HG02678 (cell line): ENCODE results near the gene NUTM2B.
A peak's percentile ranks its signal among the peaks of the same experiment; 100 is the strongest.
"Not testable (repeated sequence)": the region's sequence is repeated elsewhere in the genome, so short reads cannot be mapped to it uniquely, and the experiment has no call there.

Source experiments
- ATAC-seq: cut with Tn5 transposase; IDR thresholded peaks from one replicate; pipeline ENCODE4 v1.9.1; 2021; ENCODE audit warnings: mild to moderate bottlenecking, moderate library complexity; ENCODE audit not compliant: unreplicated experiment

The NUTM2B gene, protein sequence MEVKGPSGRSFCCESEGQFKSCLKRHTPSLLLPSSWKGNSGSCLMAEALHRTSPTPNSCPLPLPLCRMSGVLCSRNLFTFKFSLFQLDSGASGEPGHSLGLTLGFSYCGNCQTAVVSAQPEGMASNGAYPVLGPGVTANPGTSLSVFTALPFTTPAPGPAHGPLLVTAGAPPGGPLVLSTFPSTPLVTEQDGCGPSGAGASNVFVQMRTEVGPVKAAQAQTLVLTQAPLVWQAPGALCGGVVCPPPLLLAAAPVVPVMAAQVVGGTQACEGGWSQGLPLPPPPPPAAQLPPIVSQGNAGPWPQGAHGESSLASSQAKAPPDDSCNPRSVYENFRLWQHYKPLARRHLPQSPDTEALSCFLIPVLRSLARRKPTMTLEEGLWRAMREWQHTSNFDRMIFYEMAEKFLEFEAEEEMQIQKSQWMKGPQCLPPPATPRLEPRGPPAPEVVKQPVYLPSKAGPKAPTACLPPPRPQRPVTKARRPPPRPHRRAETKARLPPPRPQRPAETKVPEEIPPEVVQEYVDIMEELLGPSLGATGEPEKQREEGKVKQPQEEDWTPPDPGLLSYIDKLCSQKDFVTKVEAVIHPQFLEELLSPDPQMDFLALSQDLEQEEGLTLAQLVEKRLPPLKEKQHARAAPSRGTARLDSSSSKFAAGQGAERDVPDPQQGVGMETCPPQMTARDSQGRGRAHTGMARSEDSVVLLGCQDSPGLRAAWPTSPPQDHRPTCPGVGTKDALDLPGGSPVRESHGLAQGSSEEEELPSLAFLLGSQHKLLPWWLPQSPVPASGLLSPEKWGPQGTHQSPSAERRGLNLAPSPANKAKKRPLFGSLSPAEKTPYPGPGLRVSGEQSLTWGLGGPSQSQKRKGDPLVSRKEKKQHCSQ

DNA sequence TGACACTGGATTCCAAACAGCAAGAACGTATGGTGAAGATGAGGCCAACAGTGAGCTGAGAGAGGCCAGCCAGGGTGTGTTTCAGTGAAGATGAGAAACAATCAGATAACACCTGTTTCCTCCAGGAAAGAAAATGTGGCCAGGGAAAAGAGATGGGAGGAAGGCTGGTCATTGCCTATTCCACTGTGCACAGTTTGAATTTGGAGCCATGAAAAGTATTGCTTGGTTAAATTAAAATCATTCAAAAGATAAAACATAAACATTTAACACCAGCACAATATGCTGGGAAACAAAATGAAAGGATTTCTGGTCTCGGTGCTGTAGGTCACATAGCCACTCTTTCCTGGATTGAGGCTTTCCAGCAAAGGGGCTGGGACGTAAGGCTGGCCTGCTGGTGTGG is at the start of gene NUTM2B:
Gene NUTM2B, plus strand, starts transcription at position 301 of the 400 bp plus-strand sequence. CDS start 383 bp downstream, outside the sequence.
- not testable (repeated sequence) for ATAC-seq

DNA sequence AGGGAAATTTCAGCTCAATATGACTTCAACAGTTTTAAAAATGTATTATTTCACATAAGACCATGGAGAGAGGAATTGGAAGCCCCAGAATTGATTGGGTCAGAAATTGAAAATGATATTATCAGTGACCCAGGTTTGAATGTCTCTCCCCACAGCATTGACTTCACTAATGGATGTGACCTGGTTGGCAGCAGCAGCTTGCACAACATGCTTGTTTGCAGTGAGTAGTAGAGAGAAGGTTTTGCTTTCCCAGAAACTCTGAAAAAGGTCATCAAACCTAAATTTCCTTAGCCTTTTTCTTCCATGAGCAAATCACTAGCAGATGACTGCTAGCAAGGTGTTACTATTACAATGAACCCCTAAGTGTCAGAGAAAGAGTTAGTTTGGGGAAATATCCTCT is 39.7 kb upstream of the NUTM2B start:
- not testable (repeated sequence) for ATAC-seq

DNA sequence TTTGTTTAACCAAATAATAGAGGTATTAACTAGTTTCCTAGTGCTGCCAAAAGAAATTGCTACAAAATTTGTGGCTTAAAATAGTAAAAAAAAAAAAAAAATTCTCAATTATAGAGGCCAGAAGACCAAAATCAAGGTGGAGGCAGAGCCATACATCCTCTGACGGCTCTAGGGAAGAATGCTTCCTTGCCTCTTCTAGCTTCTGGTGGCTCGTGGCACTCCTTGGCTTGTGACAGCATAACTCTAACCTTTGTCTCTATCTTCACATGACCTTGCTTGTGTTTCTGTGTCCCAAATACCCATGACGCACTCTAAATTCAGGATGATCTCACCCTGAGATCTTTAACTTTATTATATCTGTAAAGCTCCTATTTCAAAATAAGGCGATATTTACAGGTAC is 38.3 kb upstream of the NUTM2B start:
- ATAC-seq, result not testable (repeated sequence)

DNA sequence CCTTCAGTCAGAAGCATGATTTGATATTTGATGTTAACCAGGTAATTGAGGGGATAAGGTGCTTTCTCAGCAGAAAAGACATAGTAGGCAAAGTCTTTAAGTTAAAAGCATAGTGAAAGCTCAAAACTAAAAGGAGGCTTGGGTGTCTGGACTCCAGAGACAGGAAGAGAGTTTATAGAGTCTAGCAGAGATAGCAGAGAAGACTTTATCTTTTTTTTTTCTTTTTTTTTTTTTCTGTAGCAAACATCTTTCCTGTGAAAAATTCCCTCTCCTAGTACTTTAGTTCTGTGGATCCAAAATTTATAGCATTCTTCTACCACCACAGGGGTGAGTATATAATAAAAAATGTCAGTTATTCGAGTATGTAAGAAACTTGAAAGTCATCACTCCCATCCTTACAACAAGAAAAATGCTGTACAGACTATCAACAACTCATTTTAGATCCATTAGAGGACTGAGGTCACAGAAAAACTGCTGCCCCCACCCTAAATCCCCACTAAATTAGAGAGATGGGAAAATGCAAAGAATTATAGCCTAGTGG is 33.7 kb upstream of the NUTM2B start:
- ATAC-seq, result not testable (repeated sequence)

DNA sequence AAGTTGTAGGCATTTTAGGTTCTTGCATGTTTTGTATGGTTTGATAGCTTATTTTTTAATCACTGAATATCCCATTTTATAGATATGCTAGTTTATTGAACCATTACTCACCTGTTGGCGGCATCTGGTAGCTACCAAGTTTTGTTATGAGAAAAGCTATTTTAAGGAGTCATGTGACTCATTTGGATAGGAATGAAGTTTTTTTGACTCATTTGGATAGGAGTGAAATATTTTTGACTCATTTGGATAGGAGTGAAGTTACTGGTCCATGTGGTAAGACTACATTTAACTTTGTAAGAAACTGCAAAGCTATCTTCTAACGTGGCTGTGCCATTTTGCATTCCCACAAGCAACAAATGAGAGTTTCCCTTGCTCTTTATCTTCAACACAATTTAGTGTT is 28.1 kb upstream of the NUTM2B start:
- ATAC-seq, result not testable (repeated sequence)

DNA sequence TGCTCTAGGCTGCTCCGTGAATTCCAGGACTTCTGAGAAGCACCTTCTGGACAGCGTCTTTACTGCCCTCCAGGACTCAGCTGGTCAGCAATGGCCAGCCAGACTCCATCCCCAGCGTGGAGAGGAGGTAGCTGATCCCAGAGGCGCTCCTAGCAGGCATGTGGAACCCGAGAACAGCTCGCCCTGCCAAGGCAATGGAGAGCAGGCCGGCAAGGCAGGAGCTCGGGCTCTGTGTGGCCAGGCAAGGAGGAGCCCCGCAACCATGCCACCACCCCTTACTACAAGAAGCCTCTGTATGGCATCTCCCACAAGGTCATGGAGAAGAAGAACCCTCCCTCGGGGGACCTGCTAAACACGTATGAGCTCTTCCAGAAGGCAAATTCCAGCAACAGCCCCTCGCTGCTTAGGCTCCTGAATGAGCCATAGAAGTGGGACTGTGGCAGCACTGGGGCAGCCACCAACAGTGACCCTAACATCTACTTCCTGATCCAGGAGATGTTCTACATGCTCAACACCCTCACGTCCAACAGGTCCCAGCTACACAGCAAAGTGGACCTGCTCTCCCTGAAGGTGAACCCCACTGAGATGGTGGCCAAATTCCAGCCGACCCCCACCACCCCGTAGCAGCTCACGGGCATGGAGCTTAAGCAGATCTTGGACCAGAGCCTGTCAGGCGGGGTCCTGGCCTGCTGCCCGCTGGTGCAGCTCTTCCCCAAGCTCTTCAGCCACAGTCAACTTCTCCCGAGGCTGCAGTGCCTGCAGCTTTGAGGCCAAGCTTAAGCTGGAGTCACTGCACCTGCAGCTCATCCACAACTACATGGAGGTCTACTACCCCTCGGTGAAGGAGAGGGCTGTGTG is 19.8 kb upstream of the NUTM2B start:
- ATAC-seq, result not testable (repeated sequence)

DNA sequence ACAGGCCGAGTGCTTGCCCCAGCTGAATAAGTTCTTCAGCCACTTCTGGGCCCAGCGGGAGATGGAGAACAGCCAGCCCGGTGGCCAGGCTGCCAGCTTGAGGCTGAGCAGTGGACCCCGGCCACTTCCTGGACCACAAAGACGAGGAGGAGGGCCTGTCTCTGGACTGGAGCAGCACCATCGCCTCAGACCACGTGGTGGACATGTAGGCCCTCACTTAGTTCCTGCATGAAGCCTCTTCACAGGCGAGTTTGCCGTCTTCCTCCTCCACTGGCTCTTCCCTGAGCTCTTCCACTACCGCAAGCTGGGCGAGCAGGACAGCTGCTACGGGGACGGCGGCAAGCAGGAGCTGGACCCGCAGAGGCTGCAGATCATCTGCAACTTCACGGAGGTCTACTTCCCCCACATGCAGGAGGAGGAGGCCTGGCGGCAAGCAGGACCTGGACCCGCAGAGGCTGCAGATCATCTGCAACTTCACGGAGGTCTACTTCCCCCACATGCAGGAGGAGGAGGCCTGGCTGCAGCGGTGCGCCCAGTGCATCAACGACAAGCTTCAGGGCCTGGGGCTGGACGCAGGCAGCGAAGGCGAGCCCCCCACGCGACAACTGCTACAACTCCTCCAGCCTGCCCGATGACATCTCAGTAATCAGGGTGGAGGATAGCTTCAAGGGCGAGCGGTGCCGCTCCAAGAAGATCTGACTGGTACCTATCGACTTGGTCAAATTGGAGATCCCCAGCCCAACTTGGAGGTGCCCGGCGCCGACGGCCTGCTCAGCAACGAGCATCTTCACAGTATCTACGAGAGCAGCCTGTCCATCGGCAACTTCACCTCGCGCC is 18.9 kb upstream of the NUTM2B start:
- ATAC-seq, result not testable (repeated sequence)

DNA sequence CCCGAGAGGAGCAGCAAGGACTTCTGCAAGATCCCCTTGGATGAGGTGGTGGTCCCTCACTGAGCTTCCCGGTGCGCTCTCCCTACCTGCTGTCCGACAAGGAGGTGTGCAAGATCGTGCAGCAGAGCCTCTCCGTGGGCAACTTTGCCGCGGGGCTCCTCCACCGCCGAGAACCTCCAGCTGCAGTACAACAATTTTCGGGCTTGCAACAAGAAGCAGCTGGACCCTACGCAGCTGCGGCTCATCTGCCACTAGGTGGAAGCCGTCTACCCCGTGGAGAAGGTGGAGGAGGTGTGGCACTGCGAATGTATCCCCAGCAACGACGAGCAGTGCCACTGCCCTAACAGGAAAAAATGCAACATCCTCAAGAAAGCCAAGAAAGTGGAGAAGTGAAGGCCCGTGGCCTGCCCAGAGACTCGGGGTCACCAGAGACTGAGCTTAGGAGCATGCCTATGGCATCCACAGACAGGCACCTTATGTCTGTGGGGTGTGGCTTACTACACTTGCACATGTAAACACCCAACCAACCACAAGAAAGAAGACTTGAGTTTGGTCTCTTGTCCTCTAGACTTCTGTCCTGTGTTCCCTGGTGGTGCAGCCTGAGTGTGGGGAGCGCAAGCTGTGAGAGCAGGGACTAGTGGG is 17.9 kb upstream of the NUTM2B start:
- peak; percentile 99 for ATAC-seq

DNA sequence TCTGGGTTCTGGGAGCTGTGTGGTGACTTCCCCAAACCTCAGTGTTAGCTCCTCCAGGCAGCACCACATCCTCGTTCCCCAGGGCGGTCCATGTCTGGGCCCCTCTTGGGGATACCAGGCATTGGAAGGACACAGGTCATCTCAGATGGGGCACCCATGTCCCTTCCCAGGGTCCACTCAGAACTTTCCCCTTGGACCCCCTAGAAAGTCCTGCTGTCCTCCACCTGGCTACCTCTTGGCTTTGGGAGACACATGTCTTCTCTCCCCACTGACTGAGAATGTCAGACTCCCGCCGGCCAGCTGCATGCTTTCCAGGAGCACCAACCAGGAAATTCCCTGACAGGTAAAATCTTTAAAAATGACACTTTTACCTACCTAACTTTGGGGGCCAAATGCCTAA is 16.4 kb upstream of the NUTM2B start:
- ATAC-seq, result not testable (repeated sequence)

DNA sequence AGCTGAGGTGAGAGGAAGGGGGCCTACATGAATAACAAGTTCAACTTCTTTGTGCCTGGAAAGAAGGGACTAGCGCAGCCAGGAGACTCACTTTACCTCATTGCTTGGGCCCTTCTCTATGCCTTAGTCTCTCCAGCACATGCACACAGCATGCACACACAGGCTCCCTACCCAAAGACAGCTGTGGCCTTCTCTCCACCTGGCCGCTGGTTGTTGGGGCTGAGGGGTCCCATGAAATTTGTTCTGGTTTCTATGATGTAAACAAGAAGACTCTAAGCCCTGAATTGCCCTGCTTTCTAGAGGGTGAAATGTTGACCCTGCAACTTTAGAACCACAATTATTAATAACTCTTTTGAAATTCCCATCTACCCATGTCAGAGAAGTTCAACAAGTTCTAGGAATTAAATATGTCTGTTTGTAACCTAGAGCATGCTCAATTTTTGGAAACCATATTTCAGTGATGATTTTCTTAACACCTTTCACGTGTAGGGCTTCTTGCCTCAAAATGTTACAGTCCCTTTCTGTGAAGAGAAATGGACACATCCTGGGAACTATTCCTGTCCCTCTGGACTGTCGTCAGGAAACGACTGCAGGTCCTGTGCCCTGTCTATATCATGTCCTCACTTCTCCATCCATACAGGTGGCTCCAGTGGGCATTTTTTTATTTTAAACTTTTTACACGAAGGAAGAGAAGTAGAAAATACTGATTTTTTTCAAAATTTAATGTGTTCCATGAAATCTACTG is 15.4 kb upstream of the NUTM2B start:
- ATAC-seq, result not testable (repeated sequence)

DNA sequence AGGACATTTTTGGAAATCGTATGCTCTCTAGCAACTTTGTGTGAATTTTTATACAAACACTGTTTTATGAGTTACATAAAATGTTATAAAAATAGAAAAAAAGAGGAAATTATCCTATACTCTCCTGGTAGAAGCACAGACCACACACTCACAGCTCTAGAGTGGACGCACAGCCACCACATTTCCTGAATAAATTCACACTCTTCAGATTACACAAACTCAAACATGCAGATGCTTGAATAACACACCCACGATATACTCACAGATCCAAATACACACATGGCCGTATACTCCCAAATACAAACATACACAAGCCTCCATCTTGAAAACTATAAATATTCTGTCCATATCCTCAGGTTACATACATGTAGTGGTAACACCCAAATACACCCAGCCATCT is 14.2 kb upstream of the NUTM2B start:
- ATAC-seq, result not testable (repeated sequence)

DNA sequence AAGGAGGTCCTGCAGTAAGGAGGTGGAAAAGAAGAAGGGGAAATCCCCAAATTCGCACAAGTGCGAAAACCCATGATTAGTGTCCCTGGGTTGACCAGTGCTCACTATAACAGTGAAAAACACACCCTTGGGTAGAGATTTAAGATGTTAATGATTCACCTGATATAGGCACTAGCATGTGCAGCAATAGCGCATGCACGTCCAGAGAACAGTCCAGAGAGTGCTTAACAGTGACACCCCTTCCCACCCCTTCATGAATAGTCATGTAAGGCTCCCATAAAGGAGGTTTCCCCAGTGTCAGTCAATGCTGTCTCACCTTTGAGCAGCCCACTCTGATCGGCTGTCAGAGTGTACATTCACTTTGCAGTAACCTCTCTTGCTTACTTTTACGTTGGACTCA is 6.4 kb upstream of the NUTM2B start:
- not testable (repeated sequence) for ATAC-seq

DNA sequence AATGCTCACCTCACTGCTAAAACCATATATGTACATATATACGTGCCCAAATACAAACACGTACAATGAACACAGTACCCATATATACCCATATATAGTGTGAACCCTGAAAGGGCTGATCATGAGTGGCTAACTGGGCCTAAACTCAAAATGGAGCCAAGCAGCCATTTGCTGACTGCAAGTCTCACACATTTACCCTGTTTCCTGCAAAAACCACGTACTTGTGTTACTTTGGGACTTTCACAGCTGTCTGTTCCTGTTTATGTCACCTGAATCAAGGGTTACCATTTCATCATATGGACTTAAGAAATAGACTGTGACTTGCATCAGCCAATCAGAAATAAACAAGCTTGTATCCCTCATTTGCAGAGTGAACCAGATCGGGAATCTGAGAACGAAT is 5.9 kb upstream of the NUTM2B start:
- ATAC-seq, result not testable (repeated sequence)

DNA sequence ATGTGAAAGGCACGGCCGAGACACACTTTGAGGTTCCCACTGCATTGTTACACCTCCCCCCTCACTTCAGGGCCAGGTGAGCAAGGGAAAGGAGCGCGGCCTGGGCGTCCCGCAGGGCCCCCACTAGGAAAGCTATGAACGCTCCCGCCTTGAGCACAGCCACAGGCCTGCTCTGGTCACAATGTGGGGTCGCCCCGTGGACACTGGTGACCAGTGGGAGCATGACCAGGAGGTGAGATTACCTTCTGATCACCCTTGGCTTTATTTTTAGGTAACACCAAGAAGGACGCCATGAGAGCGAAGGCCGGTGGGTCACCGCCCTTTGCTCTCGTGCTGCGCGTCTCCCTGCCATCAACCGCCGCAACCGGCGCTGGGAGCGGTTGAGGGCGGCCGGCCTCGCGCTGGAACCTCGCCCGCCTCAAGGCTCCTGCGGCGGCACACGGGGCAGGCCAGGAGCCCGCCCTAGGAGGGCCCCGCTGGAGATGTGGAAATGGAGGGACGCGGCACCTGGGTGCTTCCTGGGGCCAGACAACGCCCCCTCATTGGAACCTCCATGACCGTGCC is 2.6 kb upstream of the NUTM2B start:
- not testable (repeated sequence) for ATAC-seq

DNA sequence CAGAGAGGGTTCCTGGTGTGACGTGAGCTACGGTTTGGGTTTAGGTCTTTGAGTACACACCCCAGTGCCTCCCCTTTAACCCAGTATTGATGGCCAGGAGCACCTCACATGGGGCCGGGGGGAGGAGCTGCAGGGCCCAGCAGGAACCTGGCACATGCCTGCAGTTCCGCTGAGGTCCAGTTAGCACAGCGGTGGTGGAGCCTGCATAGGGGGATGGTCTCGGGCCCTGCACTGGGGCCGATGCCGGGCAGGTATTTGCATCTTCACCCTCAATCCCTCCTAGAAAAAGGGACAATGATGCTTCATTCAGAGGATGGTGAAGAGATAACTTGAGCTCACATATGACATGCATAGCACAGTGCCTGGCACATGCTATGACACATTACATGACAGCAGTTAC is 4.0 kb downstream of the NUTM2B start:
- ATAC-seq, result not testable (repeated sequence)

DNA sequence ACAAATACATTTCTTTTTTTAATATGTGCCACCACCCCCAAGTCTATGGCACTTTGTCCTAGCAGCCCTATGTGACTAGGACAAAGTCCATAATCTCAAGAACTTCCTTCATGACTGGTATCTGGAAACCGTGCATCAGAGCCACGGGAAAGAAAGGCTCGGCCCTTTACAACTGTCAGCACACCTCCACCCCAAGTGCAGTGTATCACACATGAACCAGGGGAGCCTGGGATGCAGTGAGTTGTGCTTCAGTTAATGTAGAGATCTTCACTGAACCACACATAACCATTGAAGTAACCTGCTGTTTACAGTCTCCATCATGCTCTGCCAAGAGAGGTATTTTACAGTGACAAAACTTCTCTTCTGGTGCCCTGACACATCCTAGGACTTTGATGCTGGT is 11.9 kb downstream of the NUTM2B start:
- not testable (repeated sequence) for ATAC-seq

DNA sequence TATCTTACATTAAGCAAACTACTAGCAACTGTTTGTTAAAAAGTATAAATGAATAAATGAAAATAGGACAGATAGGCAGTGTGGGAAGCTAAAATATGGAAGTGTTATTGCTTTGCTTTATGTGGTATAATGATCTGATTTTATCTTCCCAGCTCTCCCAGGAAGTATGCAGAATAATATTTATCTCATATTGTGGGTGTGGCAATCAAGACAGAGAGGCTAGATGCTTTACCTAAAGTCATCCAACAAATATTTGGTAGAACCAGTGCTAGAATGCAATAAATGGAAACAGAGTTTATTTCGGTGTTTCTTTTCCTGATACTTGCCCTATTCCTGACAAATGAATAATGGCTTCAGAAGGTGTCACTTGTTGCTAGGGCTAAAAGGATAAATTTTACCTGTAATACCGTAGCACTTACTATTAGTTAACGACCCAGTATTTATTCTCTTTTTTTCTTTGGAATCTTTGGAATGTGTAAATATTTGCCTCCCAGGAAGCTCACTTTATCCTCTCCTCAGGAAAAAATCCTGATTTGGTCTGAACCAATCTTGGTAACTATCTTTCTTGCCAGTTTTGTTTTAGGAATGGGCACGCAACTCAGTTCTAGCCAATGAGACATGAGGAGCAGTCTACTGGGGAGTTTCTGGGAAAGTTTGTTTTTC is 14.0 kb downstream of the NUTM2B start:
- not testable (repeated sequence) for ATAC-seq

DNA sequence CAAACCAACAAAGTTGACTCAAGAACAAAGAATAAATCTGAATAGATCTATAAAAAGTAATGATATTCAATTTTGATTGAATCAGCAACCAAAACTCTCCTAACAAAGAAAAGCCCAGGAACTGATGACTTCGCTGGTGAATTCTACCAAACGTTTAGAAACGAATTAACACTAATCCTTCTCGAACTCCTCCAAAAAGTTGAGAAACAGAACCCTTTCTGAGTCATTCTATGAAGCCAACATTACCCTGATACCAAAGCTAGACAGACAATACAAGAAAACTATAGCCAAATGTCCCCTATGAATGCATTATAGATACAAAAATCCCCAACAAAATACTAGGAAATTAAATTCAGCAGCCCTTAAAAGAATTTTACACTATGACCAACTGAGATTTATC is 17.0 kb downstream of the NUTM2B start:
- not testable (repeated sequence) for ATAC-seq
